Hematopoietic multipotent progenitor cell (in vitro differentiated cells): Measurements from ENCODE around the gene FNDC1. TPM values are rescaled to one million over a fixed set of nuclear protein-coding genes. Genes with fewer than 3 reads are reported as not detected.
A peak's percentile ranks its signal among the peaks of the same experiment; 100 is the strongest.

Source experiments
- DNase-seq, 3 donors: peaks; one replicate each; pipeline ENCODE4 v3.0.0-alpha.2; 2011 to 2015; ENCODE audit warnings: low read depth in 2 of 3, low spot score in 2 of 3
- total RNA-seq: library from RNA; depleted of rRNA; stranded (reverse); fragments of >200 nt; gene quantifications from one replicate; pipeline ENCODE4 v1.2.3, GENCODE V29; 2012

Gene FNDC1
- total RNA-seq, 1 donor = under 0.01 TPM

- DNase-seq = no peak
These were observed 34.3 kb downstream of the FNDC1 start for GRCh38 chr6:159203304-159204005.

- no peak for DNase-seq
These were observed 35.4 kb downstream of the FNDC1 start for GRCh38 chr6:159204605-159205004.

GRCh38 chr6:159212028-159212427, 42.8 kb downstream of the FNDC1 start:
- DNase-seq = no peak

- DNase-seq = no peak
These were observed 43.5 kb downstream of the FNDC1 start for GRCh38 chr6:159212525-159213280.

- DNase-seq = no peak
These were observed 44.2 kb downstream of the FNDC1 start for GRCh38 chr6:159213405-159213804.

GRCh38 chr6:159214281-159214680, 45.1 kb downstream of the FNDC1 start:
- DNase-seq = no peak

GRCh38 chr6:159217595-159218275, 48.5 kb downstream of the FNDC1 start:
- peak in 2 of 3 donors; percentile 22 to 47 for DNase-seq

GRCh38 chr6:159220093-159220492, 50.9 kb downstream of the FNDC1 start:
- DNase-seq = no peak

- no peak for DNase-seq
These were observed 52.4 kb downstream of the FNDC1 start for GRCh38 chr6:159221486-159222170.

- DNase-seq = no peak
These were observed 55.3 kb downstream of the FNDC1 start for GRCh38 chr6:159224452-159224851.

GRCh38 chr6:159229651-159230051, 60.5 kb downstream of the FNDC1 start:
- DNase-seq = no peak

- no peak for DNase-seq
These were observed 63.0 kb downstream of the FNDC1 start for GRCh38 chr6:159232106-159232645.

GRCh38 chr6:159232751-159233150, 63.6 kb downstream of the FNDC1 start:
- no peak for DNase-seq

GRCh38 chr6:159233365-159234101, 64.3 kb downstream of the FNDC1 start:
- no peak for DNase-seq

GRCh38 chr6:159234102-159234553, 64.9 kb downstream of the FNDC1 start:
- DNase-seq = no peak

GRCh38 chr6:159238920-159239558, 69.8 kb downstream of the FNDC1 start:
- DNase-seq = no peak

- DNase-seq = no peak
These were observed 79.9 kb downstream of the FNDC1 start for GRCh38 chr6:159249128-159249527.

GRCh38 chr6:159249752-159250151, 80.6 kb downstream of the FNDC1 start:
- DNase-seq = no peak

- no peak for DNase-seq
These were observed 81.4 kb downstream of the FNDC1 start for GRCh38 chr6:159250633-159251032.
